Prostate gland (tissue), 2 donors: ENCODE data around the gene ELMO3. TPM values are rescaled to one million over a fixed set of nuclear protein-coding genes. Genes with fewer than 3 reads are reported as not detected.
A peak's percentile ranks its signal among the peaks of the same experiment; 100 is the strongest.

ENCODE experiments used
- DNase-seq: peaks from one replicate; pipeline ENCODE4 v3.0.0-alpha.2; 2019; ENCODE audit warnings: low spot score
- H3K27ac ChIP-seq, 2 donors: fragments of 200-600 bp; sonication (generic); 2 replicates each; pipeline ENCODE4 v1.5.1; 2017 to 2019
- H3K27me3 ChIP-seq: fragments of 200-600 bp; sonication (generic); replicated peaks from 2 replicates; pipeline ENCODE4 v1.5.1; 2019; ENCODE audit not compliant: insufficient read depth
- H3K36me3 ChIP-seq, 2 donors: fragments of 200-600 bp; sonication (generic); 1 replicate in 1 of 2; 2 replicates in 1 of 2; pipeline versions ENCODE4 v1.5.1 to v1.8.1; 2017 to 2019
- H3K4me1 ChIP-seq: fragments of 200-600 bp; sonication (generic); replicated peaks from 2 replicates; pipeline ENCODE4 v1.5.1; 2019
- H3K4me3 ChIP-seq, 2 donors: fragments of 200-600 bp; sonication (generic); 2 replicates each; pipeline ENCODE4 v1.5.1; 2017 to 2019
- H3K9me3 ChIP-seq: fragments of 200-600 bp; sonication (generic); 2 replicates; pipeline ENCODE4 v1.5.1; 2017
- POLR2A ChIP-seq: fragments of 450-650 bp; IDR thresholded peaks from one replicate; pipeline ENCODE4 v1.6.1; 2016; ENCODE audit warnings: antibody characterized with exemption, mild to moderate bottlenecking
- POLR2AphosphoS5 ChIP-seq: sonication (generic); formaldehyde crosslinking; IDR thresholded peaks from one replicate; pipeline ENCODE4 v1.6.1; 2017; ENCODE audit warnings: antibody characterized with exemption
- WGBS: methylation state at CpG from one replicate; pipeline ENCODE4 v1.1.5; 2018; 5-methylcytosine and 5-hydroxymethylcytosine counted together
- intact Hi-C: fragments of 100-400 bp; cut with DNase I; formaldehyde crosslinking; loops from one replicate; pipeline ENCODE4 v1.14.2; 2022
- total RNA-seq, 2 donors: library from RNA; depleted of rRNA; stranded (reverse); fragments of >200 nt; gene quantifications; one replicate each; pipeline ENCODE4 v1.1.0, GENCODE V29; 2016
- TF ChIP-seq, protein P1 (sequence below), 4 experiments: fragments of 200-600 bp in 2 of 4; fragments of 450-650 bp in 2 of 4; sonication (generic) in 2 of 4; IDR thresholded peaks; 1 replicate in 3 of 4; 2 replicates in 1 of 4; pipeline ENCODE4 v1.5.1; 2016 to 2019; ENCODE audit warnings: antibody characterized with exemption in 4 of 4, mild to moderate bottlenecking in 2 of 4, moderate library complexity in 2 of 4

Gene ELMO3, protein sequence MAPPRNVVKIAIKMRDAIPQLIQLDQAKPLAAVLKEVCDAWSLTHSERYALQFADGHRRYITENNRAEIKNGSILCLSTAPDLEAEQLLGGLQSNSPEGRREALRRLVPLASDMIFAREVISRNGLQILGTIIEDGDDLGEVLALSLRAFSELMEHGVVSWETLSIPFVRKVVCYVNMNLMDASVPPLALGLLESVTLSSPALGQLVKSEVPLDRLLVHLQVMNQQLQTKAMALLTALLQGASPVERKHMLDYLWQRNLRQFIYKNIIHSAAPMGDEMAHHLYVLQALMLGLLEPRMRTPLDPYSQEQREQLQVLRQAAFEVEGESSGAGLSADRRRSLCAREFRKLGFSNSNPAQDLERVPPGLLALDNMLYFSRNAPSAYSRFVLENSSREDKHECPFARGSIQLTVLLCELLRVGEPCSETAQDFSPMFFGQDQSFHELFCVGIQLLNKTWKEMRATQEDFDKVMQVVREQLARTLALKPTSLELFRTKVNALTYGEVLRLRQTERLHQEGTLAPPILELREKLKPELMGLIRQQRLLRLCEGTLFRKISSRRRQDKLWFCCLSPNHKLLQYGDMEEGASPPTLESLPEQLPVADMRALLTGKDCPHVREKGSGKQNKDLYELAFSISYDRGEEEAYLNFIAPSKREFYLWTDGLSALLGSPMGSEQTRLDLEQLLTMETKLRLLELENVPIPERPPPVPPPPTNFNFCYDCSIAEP
- total RNA-seq = 10 to 100 TPM; 24.8 to 36.7 TPM

DNA sequence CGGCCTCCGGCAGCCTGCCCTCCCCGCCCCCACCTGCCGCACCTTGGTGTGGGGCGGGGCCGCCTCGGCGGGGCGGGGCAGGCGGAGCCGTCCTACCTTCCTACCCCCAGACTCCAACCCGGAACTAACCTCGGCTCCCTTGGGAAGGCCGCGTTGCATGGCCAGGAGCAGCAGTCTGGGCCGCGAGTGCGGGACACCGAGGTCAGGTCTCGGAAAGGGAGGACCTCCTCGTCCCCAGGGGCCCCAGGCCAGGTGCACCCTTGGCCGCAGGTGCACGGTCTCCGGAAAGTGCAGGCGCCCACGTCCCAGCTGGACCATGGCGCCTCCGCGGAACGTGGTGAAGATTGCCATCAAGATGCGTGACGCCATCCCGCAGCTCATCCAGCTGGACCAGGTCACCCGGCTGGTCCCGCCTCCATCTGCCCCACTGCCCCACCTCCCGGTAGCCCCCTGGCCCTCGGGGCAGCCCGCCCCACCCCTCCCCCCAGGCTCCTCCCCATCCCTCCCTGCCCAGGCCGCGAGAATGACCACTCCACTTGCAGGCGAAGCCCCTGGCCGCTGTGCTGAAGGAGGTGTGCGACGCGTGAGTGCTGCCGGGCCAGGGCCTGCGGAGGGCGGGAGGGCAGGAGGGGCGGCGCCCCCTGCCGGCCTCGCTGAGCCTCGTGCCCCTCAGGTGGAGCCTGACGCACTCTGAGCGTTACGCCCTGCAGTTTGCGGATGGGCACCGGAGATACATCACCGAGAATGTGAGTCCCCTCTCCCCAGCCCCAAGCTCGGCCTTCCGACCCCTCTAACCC, at the start of gene ELMO3:
Gene ELMO3, plus strand, starts transcription at position 121 of the 797 bp plus-strand sequence. Its CDS starts 196 bp downstream, at position 317.
- H3K4me3 ChIP-seq = peak within 1 kb of the TSS; percentile 27 to 53

DNA sequence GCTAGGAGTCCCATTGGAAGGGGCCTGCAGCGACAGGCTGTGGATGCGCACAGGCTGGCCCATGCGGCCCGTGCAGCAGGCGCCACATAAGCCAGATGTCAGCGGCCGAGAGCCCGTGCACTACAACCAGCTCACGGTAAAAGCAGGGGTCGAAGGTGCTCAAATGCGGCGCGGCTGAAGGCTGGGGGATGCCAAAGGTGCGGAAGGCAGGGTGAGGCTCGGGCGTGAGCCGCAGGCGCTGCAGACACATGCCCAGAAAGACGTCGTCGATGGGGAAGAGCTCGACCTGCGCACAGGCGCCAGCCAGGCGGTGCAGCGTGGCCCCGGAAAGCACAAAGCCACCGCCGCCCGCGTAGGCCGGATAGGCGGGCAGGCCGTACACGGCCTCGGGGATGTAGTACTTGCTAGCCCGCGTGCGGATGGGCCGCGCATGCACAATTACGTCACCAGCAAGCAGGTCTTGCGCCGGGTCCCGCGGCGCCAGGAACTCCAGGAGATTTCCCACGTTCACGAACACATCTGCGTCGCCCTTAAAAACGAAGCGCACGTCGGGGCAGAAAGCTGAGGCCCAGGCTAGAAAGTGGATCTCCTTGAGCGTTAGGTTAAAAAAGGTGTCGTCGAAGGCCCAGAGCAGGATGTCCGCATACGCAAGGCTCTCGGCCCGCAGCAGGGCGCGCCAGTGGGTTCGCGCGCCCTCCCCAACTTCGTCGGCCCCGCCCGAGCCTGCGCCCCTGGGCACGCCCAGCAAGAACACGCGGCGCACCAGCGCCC, 49.5 kb upstream of the ELMO3 start:
- H3K4me3 ChIP-seq = no peak overlapping the region
- intact Hi-C loops = loop anchor here (5.0 kb wide), 2 partner anchors 37 to 197 kb away; no protein-coding TSS in a partner anchor
- TF ChIP-seq POLR2AphosphoS5 = no peak
- TF ChIP-seq, protein P1, sequence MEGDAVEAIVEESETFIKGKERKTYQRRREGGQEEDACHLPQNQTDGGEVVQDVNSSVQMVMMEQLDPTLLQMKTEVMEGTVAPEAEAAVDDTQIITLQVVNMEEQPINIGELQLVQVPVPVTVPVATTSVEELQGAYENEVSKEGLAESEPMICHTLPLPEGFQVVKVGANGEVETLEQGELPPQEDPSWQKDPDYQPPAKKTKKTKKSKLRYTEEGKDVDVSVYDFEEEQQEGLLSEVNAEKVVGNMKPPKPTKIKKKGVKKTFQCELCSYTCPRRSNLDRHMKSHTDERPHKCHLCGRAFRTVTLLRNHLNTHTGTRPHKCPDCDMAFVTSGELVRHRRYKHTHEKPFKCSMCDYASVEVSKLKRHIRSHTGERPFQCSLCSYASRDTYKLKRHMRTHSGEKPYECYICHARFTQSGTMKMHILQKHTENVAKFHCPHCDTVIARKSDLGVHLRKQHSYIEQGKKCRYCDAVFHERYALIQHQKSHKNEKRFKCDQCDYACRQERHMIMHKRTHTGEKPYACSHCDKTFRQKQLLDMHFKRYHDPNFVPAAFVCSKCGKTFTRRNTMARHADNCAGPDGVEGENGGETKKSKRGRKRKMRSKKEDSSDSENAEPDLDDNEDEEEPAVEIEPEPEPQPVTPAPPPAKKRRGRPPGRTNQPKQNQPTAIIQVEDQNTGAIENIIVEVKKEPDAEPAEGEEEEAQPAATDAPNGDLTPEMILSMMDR (IDR thresholded peaks at IDR 0.05) = no peak
- no peak for TF ChIP-seq POLR2A
- H3K27ac ChIP-seq = peak overlapping the region in 1 of 2 donors; percentile 83
- WGBS = 69% methylated on average over 77 of the region's 77 CpGs
- no peaks in the 10 kb centered on the region for H3K27me3 ChIP-seq
- H3K36me3 ChIP-seq = peaks cover 0 to 3% of the 10 kb centered on the region in 2 donors
- no peaks in the 10 kb centered on the region for H3K4me1 ChIP-seq
- H3K9me3 ChIP-seq = no peaks in the 10 kb centered on the region
- no peak for DNase-seq

More for the DNA sequence above, at the start of gene ELMO3:
- H3K27ac ChIP-seq = peak within 1 kb of the TSS; percentile 63 to 71
- peaks cover 6% of the 10 kb centered on the region for H3K4me1 ChIP-seq
- TF ChIP-seq, protein P1 (IDR thresholded peaks at IDR 0.05) = peak in 3 of 4 experiments; percentile 39 to 76 (median 62)
- TF ChIP-seq POLR2AphosphoS5 = peak; percentile 57
- TF ChIP-seq POLR2A = peak; percentile 82
- intact Hi-C loops = no loop called here
- H3K36me3 ChIP-seq = peaks cover 16 to 26% of the 10 kb centered on the region in 2 donors
- H3K9me3 ChIP-seq = no peaks in the 10 kb centered on the region
- no peaks in the 10 kb centered on the region for H3K27me3 ChIP-seq
- WGBS = 22% methylated on average over 59 of the region's 61 CpGs
- peak; percentile 65 for DNase-seq

DNA sequence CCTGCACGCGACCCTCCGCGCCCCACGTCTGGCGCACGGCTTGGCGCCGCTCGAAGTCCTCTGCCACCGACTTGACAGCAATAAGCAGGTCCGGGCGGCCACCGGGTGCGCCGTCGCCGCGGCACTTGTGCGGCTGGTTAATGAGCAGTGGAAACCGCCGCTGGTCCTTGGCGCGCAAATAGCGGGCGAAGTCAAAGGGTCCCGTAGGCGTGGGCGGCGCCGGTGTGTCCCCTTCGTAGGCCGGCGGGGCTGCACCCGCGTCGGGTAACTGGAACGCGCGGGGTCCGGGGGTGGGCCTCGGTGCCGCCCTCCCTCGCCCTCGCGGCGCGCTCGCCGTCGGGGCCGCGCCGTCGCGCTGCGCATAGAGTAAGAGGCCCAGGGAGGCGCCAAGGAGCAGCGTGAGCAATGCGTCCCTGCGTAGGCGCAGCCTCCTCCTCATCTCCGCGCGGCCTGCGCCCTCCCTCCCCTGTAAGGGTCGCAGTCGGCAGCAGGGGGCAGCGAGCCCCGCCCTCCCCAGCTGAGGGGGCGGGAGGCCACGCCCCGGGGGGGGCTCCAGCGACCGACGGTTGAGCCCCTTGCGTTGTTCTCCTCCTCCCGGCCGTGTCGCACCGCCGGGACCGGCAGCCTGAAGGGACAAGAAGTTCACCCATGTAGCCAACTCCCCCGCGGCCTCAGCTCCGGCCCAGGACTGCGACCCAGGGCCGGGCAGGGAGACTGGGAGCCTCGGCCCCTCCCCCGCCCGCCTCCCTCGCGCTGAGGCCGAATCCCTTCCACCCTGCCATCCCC, 48.7 kb upstream of the ELMO3 start:
- H3K27me3 ChIP-seq = no peaks in the 10 kb centered on the region
- 10% methylated on average over 41 of the region's 94 CpGs for WGBS
- no peak for DNase-seq
- no peaks in the 10 kb centered on the region for H3K36me3 ChIP-seq
- H3K4me3 ChIP-seq = peak overlapping the region; percentile 64 to 68
- TF ChIP-seq POLR2A (no peak), POLR2AphosphoS5 (no peak)
- TF ChIP-seq, protein P1 (IDR thresholded peaks at IDR 0.05) = no peak
- peak overlapping the region; percentile 83 to 91 for H3K27ac ChIP-seq
- intact Hi-C loops = loop anchor here (5.0 kb wide), 1 partner anchor 198 kb away; no protein-coding TSS in a partner anchor
- no peaks in the 10 kb centered on the region for H3K4me1 ChIP-seq
- no peaks in the 10 kb centered on the region for H3K9me3 ChIP-seq
